Cardiac muscle cell (in vitro differentiated cells and primary cell): ENCODE measurements around the gene CYP1A2. TPM values are rescaled to one million over a fixed set of nuclear protein-coding genes. Genes with fewer than 3 reads are reported as not detected.
A peak's percentile ranks its signal among the peaks of the same experiment; 100 is the strongest.
"Not testable (repeated sequence)": the region's sequence is repeated elsewhere in the genome, so short reads cannot be mapped to it uniquely, and the experiment has no call there.

Experiments used
- DNase-seq, 2 donors: peaks; one replicate each; pipeline versions ENCODE4 v3.0.0 to v3.0.0-alpha.2; 2010 to 2017; ENCODE audit warnings: low read depth in 1 of 2, low spot score in 1 of 2
- H3K27ac ChIP-seq: fragments of 200-600 bp; sonication (generic); 2 replicates; pipeline ENCODE4 v1.5.1; 2016
- H3K27me3 ChIP-seq: fragments of 200-600 bp; sonication (generic); 2 replicates; pipeline ENCODE4 v1.6.0; 2016; ENCODE audit warnings: control low read depth
- H3K36me3 ChIP-seq: fragments of 200-600 bp; sonication (generic); 2 replicates; pipeline ENCODE4 v1.5.1; 2016; ENCODE audit warnings: control low read depth
- H3K4me1 ChIP-seq: fragments of 200-600 bp; sonication (generic); 2 replicates; pipeline ENCODE4 v1.8.1; 2017; ENCODE audit warnings: low read depth, mild to moderate bottlenecking, mixed run types
- H3K4me3 ChIP-seq: fragments of 200-600 bp; sonication (generic); 2 replicates; pipeline ENCODE4 v1.5.1; 2016; ENCODE audit warnings: mild to moderate bottlenecking
- H3K9me3 ChIP-seq: fragments of 200-600 bp; sonication (generic); 2 replicates; pipeline ENCODE4 v1.5.1; 2017; ENCODE audit warnings: low read depth, mild to moderate bottlenecking, control low read depth
- CTCF ChIP-seq: IDR thresholded peaks from 2 replicates; pipeline ENCODE4 v1.5.1; 2012; ENCODE audit warnings: low read depth, mild to moderate bottlenecking, low read length
- polyA plus RNA-seq: library from polyadenylated mRNA; unstranded; fragments of >200 nt; fragmentation: Nextera tagmentation; extraction: Ambion mirVana; gene quantifications from 2 replicates; pipeline ENCODE4 v1.2.1, GENCODE V29; 2016
- total RNA-seq: library from RNA; depleted of rRNA; stranded (reverse); fragments of >200 nt; gene quantifications from 2 replicates; pipeline ENCODE4 v1.2.3, GENCODE V29; 2016

CYP1A2 gene
- total and polyA plus RNA-seq, 2 experiments from 2014 or later = not detected

- H3K27me3 ChIP-seq = peaks cover 12% of the 10 kb centered on the region
- peak; percentile 3 to 44 for DNase-seq
- H3K4me3 ChIP-seq = peak within 1 kb of the TSS; percentile 42
- H3K4me1 ChIP-seq = no peaks in the 10 kb centered on the region
- no peak for TF ChIP-seq CTCF
- H3K9me3 ChIP-seq = no peaks in the 10 kb centered on the region
- H3K27ac ChIP-seq = no peak within 1 kb of the TSS
- H3K36me3 ChIP-seq = no peaks in the 10 kb centered on the region
These were observed 23.3 kb upstream of the CYP1A2 start, which contains the start of gene CYP1A1 for GRCh38 chr15:74725225-74725774. Gene CYP1A1 (minus strand): TSS chr15:74725528. CDS start chr15:74723097, 2,431 bp downstream.

- TF ChIP-seq CTCF = no peak
- no peaks in the 10 kb centered on the region for H3K9me3 ChIP-seq
- DNase-seq = peak; percentile 9 to 58
- no peak overlapping the region for H3K27ac ChIP-seq
- H3K4me3 ChIP-seq = peak overlapping the region; percentile 42
- peaks cover 12% of the 10 kb centered on the region for H3K27me3 ChIP-seq
- no peaks in the 10 kb centered on the region for H3K36me3 ChIP-seq
- no peaks in the 10 kb centered on the region for H3K4me1 ChIP-seq
These were observed 22.5 kb upstream of the CYP1A2 start for GRCh38 chr15:74725845-74726773.

- Histone ChIP-seq H3K4me3 (no peak overlapping the region), H3K27me3 (peaks cover 12% of the 10 kb centered on the region), H3K9me3 (no peaks in the 10 kb centered on the region), H3K36me3 (no peaks in the 10 kb centered on the region), H3K27ac (no peak overlapping the region), H3K4me1 (no peaks in the 10 kb centered on the region)
- DNase-seq = no peak
- no peak for TF ChIP-seq CTCF
These were observed 21.9 kb upstream of the CYP1A2 start for GRCh38 chr15:74726774-74727164.

- H3K27me3 ChIP-seq = peaks cover 12% of the 10 kb centered on the region
- no peaks in the 10 kb centered on the region for H3K9me3 ChIP-seq
- H3K4me3 ChIP-seq = no peak overlapping the region
- TF ChIP-seq CTCF = no peak
- no peaks in the 10 kb centered on the region for H3K36me3 ChIP-seq
- no peak overlapping the region for H3K27ac ChIP-seq
- H3K4me1 ChIP-seq = no peaks in the 10 kb centered on the region
- peak in 1 of 2 donors; percentile 23 for DNase-seq
These were observed 20.9 kb upstream of the CYP1A2 start for GRCh38 chr15:74727727-74728126.

GRCh38 chr15:74728699-74729098, 19.9 kb upstream of the CYP1A2 start:
- DNase-seq = not testable (repeated sequence)

GRCh38 chr15:74729372-74729771, 19.3 kb upstream of the CYP1A2 start:
- H3K27me3 ChIP-seq = peaks cover 12% of the 10 kb centered on the region
- H3K9me3 ChIP-seq = not testable (repeated sequence)

More at GRCh38 chr15:74728699-74729098, 19.9 kb upstream of the CYP1A2 start:
- H3K36me3 ChIP-seq, H3K9me3 ChIP-seq, H3K27ac ChIP-seq, H3K4me3 ChIP-seq, H3K4me1 ChIP-seq: not testable (repeated sequence)
- H3K27me3 ChIP-seq = peaks cover 12% of the 10 kb centered on the region

More at GRCh38 chr15:74729372-74729771, 19.3 kb upstream of the CYP1A2 start:
- not testable (repeated sequence) for H3K27ac ChIP-seq, H3K4me3 ChIP-seq, DNase-seq, H3K36me3 ChIP-seq, H3K4me1 ChIP-seq
